GM12878 (cell line): ENCODE data around the gene MCEMP1. TPM values are rescaled to one million over a fixed set of nuclear protein-coding genes. Genes with fewer than 3 reads are reported as not detected.

Experiments used
- ATAC-seq: fragments of 200-7000 bp; cut with Tn5 transposase; 3 replicates; pipeline ENCODE4 v1.9.1; 2020; ENCODE audit warnings: mild to moderate bottlenecking, moderate library complexity
- BruUV-seq: library from RNA; stranded (reverse); fragments of 400-500 nt; replicated peaks from 2 replicates; lab custom pipeline; 2021; lab: Mats Ljungman, UMichigan
- CTCF ChIA-PET: fragments of 300-600 bp; sonication (Branson Sonifier 250); formaldehyde crosslinking; extraction: SDS; loops from one replicate; lab custom pipeline; 2021; ENCODE audit warnings: inconsistent platforms; lab: Yijun Ruan, JAX
- POLR2A ChIA-PET: fragments of 350-600 bp; formaldehyde crosslinking; extraction: SDS; loops from one replicate; lab custom pipeline; 2021; ENCODE audit warnings: inconsistent platforms; lab: Charles Lee
- RAD21 ChIA-PET: fragments of 300-600 bp; sonication (Branson Sonifier 250); formaldehyde crosslinking; loops from one replicate; lab custom pipeline; 2023; ENCODE audit warnings: antibody characterized with exemption; ENCODE audit not compliant: unreplicated experiment; lab: Charles Lee
- SMC1A ChIA-PET: fragments of 300-600 bp; sonication (Branson Sonifier 250); formaldehyde crosslinking; loops from one replicate; lab custom pipeline; 2023; ENCODE audit not compliant: unreplicated experiment, uncharacterized antibody; lab: Charles Lee
- DNase-seq: peaks from one replicate; pipeline ENCODE4 v3.0.0-alpha.2; 2011; ENCODE audit warnings: low read depth, low spot score
- FAIRE-seq: peaks from 3 replicates; lab custom pipeline; 2011; peaks lifted over from hg19 to GRCh38; lab: Jason Lieb, UNC
- H2AFZ ChIP-seq: 2 replicates; pipeline ENCODE4 v1.6.0; 2011; ENCODE audit warnings: low read depth, low read length, control low read depth; ENCODE audit not compliant: control insufficient read depth
- H3K27ac ChIP-seq: 2 replicates; pipeline ENCODE4 v1.5.1; 2011; ENCODE audit warnings: control low read depth; ENCODE audit not compliant: control insufficient read depth, insufficient read depth
- H3K27me3 ChIP-seq, 2 experiments: replicated peaks in 1 of 2; 2 replicates each; pipeline versions ENCODE4 v1.6.0 to v1.6.1; 2011; ENCODE audit warnings: low read length in 1 of 2; ENCODE audit not compliant: control insufficient read depth in 2 of 2, insufficient read depth in 2 of 2
- H3K36me3 ChIP-seq, 2 experiments: 2 replicates each; pipeline ENCODE4 v1.5.1; 2011; ENCODE audit warnings: low read length in 1 of 2; ENCODE audit not compliant: control insufficient read depth in 2 of 2, insufficient read depth in 2 of 2
- H3K4me1 ChIP-seq: 2 replicates; pipeline ENCODE4 v1.6.1; 2011; ENCODE audit warnings: mild to moderate bottlenecking, low read length, moderate library complexity, mixed read lengths; ENCODE audit not compliant: control insufficient read depth, insufficient read depth
- H3K4me2 ChIP-seq: 2 replicates; pipeline ENCODE4 v1.6.0; 2011; ENCODE audit warnings: control low read depth; ENCODE audit not compliant: control insufficient read depth, insufficient read depth
- H3K4me3 ChIP-seq: fragments of 200-600 bp; sonication (generic); 2 replicates; pipeline ENCODE4 v1.5.1; 2016
- H3K79me2 ChIP-seq: 2 replicates; pipeline ENCODE4 v1.6.0; 2011; ENCODE audit warnings: low read length; ENCODE audit not compliant: control insufficient read depth, insufficient read depth
- H3K9ac ChIP-seq: 2 replicates; pipeline ENCODE4 v1.8.0; 2011; ENCODE audit warnings: low read length, control low read depth, mixed read lengths; ENCODE audit not compliant: control insufficient read depth, insufficient read depth
- H3K9me3 ChIP-seq: replicated peaks from 3 replicates; pipeline ENCODE4 v1.5.1; 2011; ENCODE audit warnings: mild to moderate bottlenecking, low read length; ENCODE audit not compliant: control insufficient read depth, insufficient read depth
- H4K20me1 ChIP-seq: 2 replicates; pipeline ENCODE4 v1.6.0; 2011; ENCODE audit not compliant: control insufficient read depth, insufficient read depth
- BMI1 ChIP-seq: fragments of 450-650 bp; IDR thresholded peaks from 2 replicates; pipeline ENCODE4 v1.6.1; 2016; ENCODE audit warnings: mild to moderate bottlenecking, moderate library complexity, borderline replicate concordance
- EED ChIP-seq: sonication (generic); IDR thresholded peaks from 2 replicates; pipeline ENCODE4 v1.6.1; 2016; ENCODE audit warnings: antibody characterized with exemption, low read depth
- HCFC1 ChIP-seq: fragments of 150-350 bp; IDR thresholded peaks from 2 replicates; pipeline ENCODE4 v1.6.1; 2014; ENCODE audit warnings: low read length
- HDGF ChIP-seq: fragments of 450-650 bp; IDR thresholded peaks from 2 replicates; pipeline ENCODE4 v1.6.1; 2016; ENCODE audit warnings: antibody characterized with exemption
- MYB ChIP-seq: fragments of 150-350 bp; IDR thresholded peaks from 2 replicates; pipeline ENCODE4 v1.6.1; 2014; ENCODE audit warnings: mild to moderate bottlenecking, low read depth, low read length, borderline replicate concordance
- NBN ChIP-seq: fragments of 450-650 bp; IDR thresholded peaks from 2 replicates; pipeline ENCODE4 v1.6.1; 2016
- POLR2AphosphoS2 ChIP-seq: IDR thresholded peaks from 2 replicates; pipeline ENCODE4 v1.6.1; 2011; ENCODE audit warnings: low read depth, mild to moderate bottlenecking, low read length, improper control_type of control experiment, moderate library complexity
- RAD21 ChIP-seq: IDR thresholded peaks from 2 replicates; pipeline ENCODE4 v1.6.1; 2011; ENCODE audit warnings: mild to moderate bottlenecking, low read depth, low read length, moderate library complexity; ENCODE audit not compliant: insufficient read depth
- SMAD5 ChIP-seq: IDR thresholded peaks from 2 replicates; pipeline ENCODE4 v1.6.1; 2016; ENCODE audit warnings: antibody characterized with exemption, low read depth
- SPI1 ChIP-seq: IDR thresholded peaks from 2 replicates; pipeline ENCODE4 v1.6.1; 2011; ENCODE audit warnings: low read depth, mild to moderate bottlenecking, low read length, moderate library complexity, borderline replicate concordance; ENCODE audit not compliant: insufficient read depth
- ZNF217 ChIP-seq: fragments of 450-650 bp; IDR thresholded peaks from 2 replicates; pipeline ENCODE4 v1.6.1; 2017; ENCODE audit warnings: antibody characterized with exemption, mild to moderate bottlenecking
- ZNF274 ChIP-seq: IDR thresholded peaks from one replicate; pipeline ENCODE4 v1.8.0; 2011; ENCODE audit not compliant: insufficient read length, insufficient read depth
- WGBS: methylation state at CpG from one replicate; pipeline ENCODE4 v1.1.6; 2016; ENCODE audit warnings: low lambda C conversion rate; ENCODE audit not compliant: insufficient replicate concordance, insufficient coverage; ENCODE audit errors: missing lambda C conversion rate; 5-methylcytosine and 5-hydroxymethylcytosine counted together
- in situ Hi-C: fragments of 300-500 bp; cut with MboI; formaldehyde crosslinking; loops from 9 replicates; pipeline ENCODE4 v1.14.3; 2018; ENCODE audit warnings: mixed read lengths
- intact Hi-C: fragments of 100-400 bp; cut with micrococcal nuclease; formaldehyde crosslinking; loops from one replicate; pipeline ENCODE4 v1.14.2; 2022; ENCODE audit not compliant: unreplicated experiment
- polyA plus RNA-seq, 11 experiments: library from polyadenylated mRNA; depleted of rRNA in 4 of 11; unstranded in 6 of 11; stranded (reverse) in 5 of 11; fragments of >200 nt; fragmentation: Nextera tagmentation in 4 of 11; fragmentation: Illumina TruSeq in 1 of 11; extraction: Ambion mirVana in 4 of 11; extraction: Trizol in 1 of 11; gene quantifications; 1 replicate in 1 of 11; 2 replicates in 10 of 11; pipeline versions ENCODE4 v1.2.1 to v1.2.3, GENCODE V29; 2011 to 2016; ENCODE audit warnings: inconsistent platforms in 2 of 11, missing spikeins in 2 of 11, low read depth in 1 of 11
- total RNA-seq, 4 experiments: library from RNA; depleted of rRNA in 3 of 4; stranded (reverse); fragments of >200 nt in 3 of 4; fragmentation: Illumina TruSeq in 1 of 4; extraction: Trizol in 1 of 4; gene quantifications; 2 replicates each; pipeline versions ENCODE4 v1.2.1 to v1.2.3, GENCODE V29; 2013 to 2021
- TF ChIP-seq, protein P1 (sequence below): fragments of 150-350 bp; IDR thresholded peaks from 2 replicates; pipeline ENCODE4 v1.6.1; 2016; ENCODE audit warnings: low read depth, low read length
- TF ChIP-seq, protein P2 (sequence below): fragments of 450-650 bp; IDR thresholded peaks from 2 replicates; pipeline ENCODE4 v1.6.1; 2016; ENCODE audit warnings: mild to moderate bottlenecking, moderate library complexity, borderline replicate concordance
- TF ChIP-seq, protein P3 (sequence below): fragments of 450-650 bp; IDR thresholded peaks from 2 replicates; pipeline ENCODE4 v1.6.1; 2017; ENCODE audit warnings: mild to moderate bottlenecking, low read depth, inconsistent platforms; ENCODE audit not compliant: poor library complexity, severe bottlenecking

The MCEMP1 gene
- total and polyA plus RNA-seq, 10 of the 15 experiments (the other 5 are each of a cell fraction or from before 2014, with no cell fraction given): 0.08 to 0.55 (median 0.26) TPM; not detected in 1

DNA sequence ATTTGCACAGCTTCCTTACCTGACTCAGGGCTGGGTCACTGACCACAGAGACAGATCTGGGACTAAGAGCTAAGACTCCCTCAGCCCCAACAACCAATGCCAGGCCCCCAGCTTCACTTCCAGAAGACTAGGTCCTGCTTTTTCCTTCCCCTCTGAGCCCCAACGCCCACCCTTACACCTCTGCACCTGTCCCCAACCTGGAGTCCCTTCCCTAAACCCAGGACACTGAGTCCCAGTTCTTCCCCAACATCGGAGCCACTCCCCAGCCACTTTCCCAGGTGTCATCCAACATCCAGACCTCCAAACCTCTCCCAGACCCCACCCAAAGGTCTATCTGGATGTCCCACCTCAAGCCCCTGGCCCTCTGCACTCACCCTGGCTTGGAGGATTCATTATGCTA is 22.1 kb downstream of the MCEMP1 start:
- Histone ChIP-seq H3K4me3 (peak overlapping the region; percentile 100), H3K79me2 (peaks cover 71% of the 10 kb centered on the region), H4K20me1 (no peaks in the 10 kb centered on the region), H3K27ac (peak overlapping the region; percentile 94), H3K36me3 (peaks cover 6 to 16% of the 10 kb centered on the region in 2 experiments; a peak in 3 of 4 replicates), H2AFZ (no peak overlapping the region), H3K4me1 (peaks cover 47% of the 10 kb centered on the region), H3K9me3 (no peaks in the 10 kb centered on the region; the same call in 2 of the 3 replicates), H3K9ac (peak overlapping the region; percentile 88), H3K4me2 (peak overlapping the region; percentile 97), H3K27me3 (no peaks in the 10 kb centered on the region)
- BruUV-seq: TSS peak; percentile 40
- 14% methylated on average over 1 of the region's 2 CpGs for WGBS
- intact Hi-C loops (no loop called here), in situ Hi-C loops (no loop called here)
- ChIA-PET CTCF (interaction anchor here (0.8 to 5.0 kb wide), 8 partner anchors 8 to 131 kb away, joined by 3 to 32 read pairs (median 4); partner anchors contain the start of gene TRAPPC5), SMC1A (interaction anchor here (0.6 to 5.5 kb wide), 9 partner anchors 9 to 101 kb away, joined by 4 to 26 read pairs (median 4); partner anchors contain the start of gene TRAPPC5), RAD21 (interaction anchor here (0.6 to 2.9 kb wide), 10 partner anchors 8 to 245 kb away, joined by 3 to 19 read pairs (median 4); partner anchors contain the start of genes TIMM44 and TRAPPC5), POLR2A (interaction anchor here (0.6 to 2.1 kb wide), 9 partner anchors 8 to 123 kb away, joined by 3 to 11 read pairs (median 4); partner anchors contain the start of gene TRAPPC5)
- DNase-seq: no peak
- FAIRE-seq: no peak
- no peak for ATAC-seq
- no peak for TF ChIP-seq RAD21
- TF ChIP-seq ZNF217: no peak
- peak; percentile 29; the same call in 1 of the 2 replicates for TF ChIP-seq EED
- no peak for TF ChIP-seq HCFC1
- TF ChIP-seq, protein P1, sequence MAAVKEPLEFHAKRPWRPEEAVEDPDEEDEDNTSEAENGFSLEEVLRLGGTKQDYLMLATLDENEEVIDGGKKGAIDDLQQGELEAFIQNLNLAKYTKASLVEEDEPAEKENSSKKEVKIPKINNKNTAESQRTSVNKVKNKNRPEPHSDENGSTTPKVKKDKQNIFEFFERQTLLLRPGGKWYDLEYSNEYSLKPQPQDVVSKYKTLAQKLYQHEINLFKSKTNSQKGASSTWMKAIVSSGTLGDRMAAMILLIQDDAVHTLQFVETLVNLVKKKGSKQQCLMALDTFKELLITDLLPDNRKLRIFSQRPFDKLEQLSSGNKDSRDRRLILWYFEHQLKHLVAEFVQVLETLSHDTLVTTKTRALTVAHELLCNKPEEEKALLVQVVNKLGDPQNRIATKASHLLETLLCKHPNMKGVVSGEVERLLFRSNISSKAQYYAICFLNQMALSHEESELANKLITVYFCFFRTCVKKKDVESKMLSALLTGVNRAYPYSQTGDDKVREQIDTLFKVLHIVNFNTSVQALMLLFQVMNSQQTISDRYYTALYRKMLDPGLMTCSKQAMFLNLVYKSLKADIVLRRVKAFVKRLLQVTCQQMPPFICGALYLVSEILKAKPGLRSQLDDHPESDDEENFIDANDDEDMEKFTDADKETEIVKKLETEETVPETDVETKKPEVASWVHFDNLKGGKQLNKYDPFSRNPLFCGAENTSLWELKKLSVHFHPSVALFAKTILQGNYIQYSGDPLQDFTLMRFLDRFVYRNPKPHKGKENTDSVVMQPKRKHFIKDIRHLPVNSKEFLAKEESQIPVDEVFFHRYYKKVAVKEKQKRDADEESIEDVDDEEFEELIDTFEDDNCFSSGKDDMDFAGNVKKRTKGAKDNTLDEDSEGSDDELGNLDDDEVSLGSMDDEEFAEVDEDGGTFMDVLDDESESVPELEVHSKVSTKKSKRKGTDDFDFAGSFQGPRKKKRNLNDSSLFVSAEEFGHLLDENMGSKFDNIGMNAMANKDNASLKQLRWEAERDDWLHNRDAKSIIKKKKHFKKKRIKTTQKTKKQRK: no peak
- no peak for TF ChIP-seq SPI1
- TF ChIP-seq, protein P2, sequence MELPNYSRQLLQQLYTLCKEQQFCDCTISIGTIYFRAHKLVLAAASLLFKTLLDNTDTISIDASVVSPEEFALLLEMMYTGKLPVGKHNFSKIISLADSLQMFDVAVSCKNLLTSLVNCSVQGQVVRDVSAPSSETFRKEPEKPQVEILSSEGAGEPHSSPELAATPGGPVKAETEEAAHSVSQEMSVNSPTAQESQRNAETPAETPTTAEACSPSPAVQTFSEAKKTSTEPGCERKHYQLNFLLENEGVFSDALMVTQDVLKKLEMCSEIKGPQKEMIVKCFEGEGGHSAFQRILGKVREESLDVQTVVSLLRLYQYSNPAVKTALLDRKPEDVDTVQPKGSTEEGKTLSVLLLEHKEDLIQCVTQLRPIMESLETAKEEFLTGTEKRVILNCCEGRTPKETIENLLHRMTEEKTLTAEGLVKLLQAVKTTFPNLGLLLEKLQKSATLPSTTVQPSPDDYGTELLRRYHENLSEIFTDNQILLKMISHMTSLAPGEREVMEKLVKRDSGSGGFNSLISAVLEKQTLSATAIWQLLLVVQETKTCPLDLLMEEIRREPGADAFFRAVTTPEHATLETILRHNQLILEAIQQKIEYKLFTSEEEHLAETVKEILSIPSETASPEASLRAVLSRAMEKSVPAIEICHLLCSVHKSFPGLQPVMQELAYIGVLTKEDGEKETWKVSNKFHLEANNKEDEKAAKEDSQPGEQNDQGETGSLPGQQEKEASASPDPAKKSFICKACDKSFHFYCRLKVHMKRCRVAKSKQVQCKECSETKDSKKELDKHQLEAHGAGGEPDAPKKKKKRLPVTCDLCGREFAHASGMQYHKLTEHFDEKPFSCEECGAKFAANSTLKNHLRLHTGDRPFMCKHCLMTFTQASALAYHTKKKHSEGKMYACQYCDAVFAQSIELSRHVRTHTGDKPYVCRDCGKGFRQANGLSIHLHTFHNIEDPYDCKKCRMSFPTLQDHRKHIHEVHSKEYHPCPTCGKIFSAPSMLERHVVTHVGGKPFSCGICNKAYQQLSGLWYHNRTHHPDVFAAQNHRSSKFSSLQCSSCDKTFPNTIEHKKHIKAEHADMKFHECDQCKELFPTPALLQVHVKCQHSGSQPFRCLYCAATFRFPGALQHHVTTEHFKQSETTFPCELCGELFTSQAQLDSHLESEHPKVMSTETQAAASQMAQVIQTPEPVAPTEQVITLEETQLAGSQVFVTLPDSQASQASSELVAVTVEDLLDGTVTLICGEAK: no peak
- TF ChIP-seq MYB: no peak
- no peak for TF ChIP-seq NBN
- 0 out of 2 replicates have a peak, but pooled peaks have one; percentile 17 for TF ChIP-seq SMAD5
- TF ChIP-seq, protein P3, sequence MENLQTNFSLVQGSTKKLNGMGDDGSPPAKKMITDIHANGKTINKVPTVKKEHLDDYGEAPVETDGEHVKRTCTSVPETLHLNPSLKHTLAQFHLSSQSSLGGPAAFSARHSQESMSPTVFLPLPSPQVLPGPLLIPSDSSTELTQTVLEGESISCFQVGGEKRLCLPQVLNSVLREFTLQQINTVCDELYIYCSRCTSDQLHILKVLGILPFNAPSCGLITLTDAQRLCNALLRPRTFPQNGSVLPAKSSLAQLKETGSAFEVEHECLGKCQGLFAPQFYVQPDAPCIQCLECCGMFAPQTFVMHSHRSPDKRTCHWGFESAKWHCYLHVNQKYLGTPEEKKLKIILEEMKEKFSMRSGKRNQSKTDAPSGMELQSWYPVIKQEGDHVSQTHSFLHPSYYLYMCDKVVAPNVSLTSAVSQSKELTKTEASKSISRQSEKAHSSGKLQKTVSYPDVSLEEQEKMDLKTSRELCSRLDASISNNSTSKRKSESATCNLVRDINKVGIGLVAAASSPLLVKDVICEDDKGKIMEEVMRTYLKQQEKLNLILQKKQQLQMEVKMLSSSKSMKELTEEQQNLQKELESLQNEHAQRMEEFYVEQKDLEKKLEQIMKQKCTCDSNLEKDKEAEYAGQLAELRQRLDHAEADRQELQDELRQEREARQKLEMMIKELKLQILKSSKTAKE: no peak
- no peak for TF ChIP-seq BMI1
- TF ChIP-seq HDGF: peak; percentile 30; the same call in 1 of the 2 replicates
- TF ChIP-seq ZNF274: no peak
- no peak for TF ChIP-seq POLR2AphosphoS2
